GM23248 (cell line): ENCODE data around the gene ASCL5.

Experiments
- EZH2 ChIP-seq: fragments of 200-600 bp; sonication (generic); IDR thresholded peaks from 2 replicates; pipeline ENCODE4 v1.6.1; 2018; ENCODE audit warnings: antibody characterized with exemption, mild to moderate bottlenecking; ENCODE audit not compliant: insufficient read depth, poor library complexity, severe bottlenecking
- EZH2phosphoT487 ChIP-seq: fragments of 200-600 bp; sonication (generic); IDR thresholded peaks from 2 replicates; pipeline ENCODE4 v1.6.1; 2018; ENCODE audit warnings: antibody characterized with exemption, moderate library complexity, mild to moderate bottlenecking, low read depth; ENCODE audit not compliant: insufficient read depth

GRCh38 chr1:201077116-201077515, 49.9 kb downstream of the ASCL5 start:
- no peak for TF ChIP-seq EZH2phosphoT487
- TF ChIP-seq EZH2: no peak
